ENCODE measurements around the gene KIF18A. TPM values are rescaled to one million over a fixed set of nuclear protein-coding genes. Genes with fewer than 3 reads are reported as not detected.

The KIF18A gene
- total and polyA plus RNA-seq, 4 donors = 0.08 to 21.4 (median 0.20) TPM

GRCh38 chr11:28017816-28018215, 90.1 kb downstream of the KIF18A start:
- Histone ChIP-seq H3K4me1 (ENCODE audit: control insufficient read depth in 4 of 4, insufficient read depth in 4 of 4, low read length in 3 of 4) (no peaks in the 10 kb centered on the region), H3K36me3 (ENCODE audit: control insufficient read depth in 4 of 4, insufficient read depth in 3 of 4, low read depth in 1 of 4, low read length in 3 of 4) (no peaks in the 10 kb centered on the region), H3K27ac (ENCODE audit: low read depth in 1 of 2, low read length in 2 of 2) (no peak overlapping the region), H3K9ac (ENCODE audit: low read depth in 1 of 2, low read length in 2 of 2) (no peak overlapping the region), H3K9me3 (ENCODE audit: control insufficient read depth in 4 of 4, low read length in 3 of 4) (no peaks in the 10 kb centered on the region), H3K27me3 (ENCODE audit: control insufficient read depth in 4 of 4, insufficient read depth in 4 of 4, low read length in 3 of 4) (no peaks in the 10 kb centered on the region), H3K4me3 (ENCODE audit: low read depth in 1 of 3, low read length in 3 of 3) (no peak overlapping the region)
- 96% methylated on average over 2 of the region's 2 CpGs for WGBS
- no peak for DNase-seq (ENCODE audit: low spot score)
- no peak for TF ChIP-seq FOXA1 (IDR thresholded peaks at IDR 0.05)

GRCh38 chr11:28011813-28012212, 96.1 kb downstream of the KIF18A start:
- Histone ChIP-seq H3K27ac (ENCODE audit: low read depth in 1 of 2, low read length in 2 of 2) (no peak overlapping the region), H3K9ac (ENCODE audit: low read depth in 1 of 2, low read length in 2 of 2) (no peak overlapping the region), H3K4me1 (ENCODE audit: control insufficient read depth in 4 of 4, insufficient read depth in 4 of 4, low read length in 3 of 4) (no peaks in the 10 kb centered on the region), H3K4me3 (ENCODE audit: low read depth in 1 of 3, low read length in 3 of 3) (no peak overlapping the region), H3K9me3 (ENCODE audit: control insufficient read depth in 4 of 4, low read length in 3 of 4) (no peaks in the 10 kb centered on the region), H3K36me3 (ENCODE audit: control insufficient read depth in 4 of 4, insufficient read depth in 3 of 4, low read depth in 1 of 4, low read length in 3 of 4) (no peaks in the 10 kb centered on the region), H3K27me3 (ENCODE audit: control insufficient read depth in 4 of 4, insufficient read depth in 4 of 4, low read length in 3 of 4) (no peaks in the 10 kb centered on the region)
- TF ChIP-seq YY1 (IDR thresholded peaks at IDR 0.05) = no peak
- 90% methylated on average over 4 of the region's 4 CpGs for WGBS
- DNase-seq (ENCODE audit: low spot score) = no peak

- Histone ChIP-seq H3K4me3 (ENCODE audit: low read depth in 1 of 3, low read length in 3 of 3) (no peak overlapping the region), H3K27ac (ENCODE audit: low read depth in 1 of 2, low read length in 2 of 2) (no peak overlapping the region), H3K4me1 (ENCODE audit: control insufficient read depth in 4 of 4, insufficient read depth in 4 of 4, low read length in 3 of 4) (no peaks in the 10 kb centered on the region), H3K9me3 (ENCODE audit: control insufficient read depth in 4 of 4, low read length in 3 of 4) (no peaks in the 10 kb centered on the region), H3K36me3 (ENCODE audit: control insufficient read depth in 4 of 4, insufficient read depth in 3 of 4, low read depth in 1 of 4, low read length in 3 of 4) (no peaks in the 10 kb centered on the region), H3K27me3 (ENCODE audit: control insufficient read depth in 4 of 4, insufficient read depth in 4 of 4, low read length in 3 of 4) (no peaks in the 10 kb centered on the region), H3K9ac (ENCODE audit: low read depth in 1 of 2, low read length in 2 of 2) (no peak overlapping the region)
- WGBS = 90% methylated on average over 1 of the region's 1 CpG
- DNase-seq (ENCODE audit: low spot score) = no peak
- TF ChIP-seq REST (IDR thresholded peaks at IDR 0.05) (no peak), JUND (IDR thresholded peaks at IDR 0.05) (no peak), HNF4G (IDR thresholded peaks at IDR 0.05) (no peak), ATF3 (IDR thresholded peaks at IDR 0.05) (no peak), YY1 (IDR thresholded peaks at IDR 0.05) (no peak), EGR1 (IDR thresholded peaks at IDR 0.05; ENCODE audit: low read depth in 2 of 2) (no peak), CTCF (IDR thresholded peaks at IDR 0.05; ENCODE audit: low read depth, low read length, missing input control) (no peak), FOXA2 (IDR thresholded peaks at IDR 0.05) (no peak), RAD21 (IDR thresholded peaks at IDR 0.05) (no peak), ZBTB33 (IDR thresholded peaks at IDR 0.05) (no peak), FOXA1 (IDR thresholded peaks at IDR 0.05) (no peak), MAX (IDR thresholded peaks at IDR 0.05) (no peak), GABPA (IDR thresholded peaks at IDR 0.05 in 1 of 2, conservative IDR thresholded peaks at IDR 0.05 in 1 of 2) (no peak), SP1 (IDR thresholded peaks at IDR 0.05) (no peak), NR2F2 (IDR thresholded peaks at IDR 0.05) (no peak), HNF4A (conservative IDR thresholded peaks at IDR 0.05) (no peak), TAF1 (conservative IDR thresholded peaks at IDR 0.05) (no peak), RXRA (IDR thresholded peaks at IDR 0.05) (no peak)
These were observed 98.0 kb downstream of the KIF18A start for GRCh38 chr11:28009996-28010395.
